ENCODE measurements around the gene MYLK4.

MYLK4 gene

DNA sequence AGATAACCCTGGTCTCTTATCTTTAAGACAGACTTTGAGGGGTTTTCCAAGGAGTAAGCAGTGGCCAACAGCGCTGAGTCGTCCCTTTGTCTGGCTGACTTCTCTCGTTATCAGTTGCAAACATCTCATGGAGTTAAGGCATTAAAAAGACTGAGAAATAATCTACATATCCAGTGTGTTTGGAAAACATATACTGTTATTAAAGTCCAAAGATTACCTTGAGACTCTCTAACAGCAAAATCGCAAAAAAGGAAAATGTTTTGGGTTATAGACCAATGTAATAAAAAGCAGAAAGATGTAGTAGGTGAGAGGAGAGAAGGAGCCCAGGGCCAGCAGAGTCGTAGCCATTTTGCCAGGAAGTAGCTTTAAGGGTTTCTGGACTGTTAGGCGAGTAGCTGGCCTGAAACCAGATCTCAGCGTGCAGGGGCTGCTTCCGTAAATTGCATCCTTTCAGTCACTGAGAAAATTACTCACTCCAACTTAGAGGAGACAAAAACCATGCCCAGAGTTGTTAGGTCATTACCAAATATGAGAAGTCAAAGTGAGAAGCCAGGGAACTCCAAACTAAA lies 24.6 kb downstream of the MYLK4 start:
- H3K4me3 ChIP-seq (ENCODE audit: low read length): no peak overlapping the region
- no peak for TF ChIP-seq ZNF274 (IDR thresholded peaks at IDR 0.05; ENCODE audit: low read depth, low read length)

DNA sequence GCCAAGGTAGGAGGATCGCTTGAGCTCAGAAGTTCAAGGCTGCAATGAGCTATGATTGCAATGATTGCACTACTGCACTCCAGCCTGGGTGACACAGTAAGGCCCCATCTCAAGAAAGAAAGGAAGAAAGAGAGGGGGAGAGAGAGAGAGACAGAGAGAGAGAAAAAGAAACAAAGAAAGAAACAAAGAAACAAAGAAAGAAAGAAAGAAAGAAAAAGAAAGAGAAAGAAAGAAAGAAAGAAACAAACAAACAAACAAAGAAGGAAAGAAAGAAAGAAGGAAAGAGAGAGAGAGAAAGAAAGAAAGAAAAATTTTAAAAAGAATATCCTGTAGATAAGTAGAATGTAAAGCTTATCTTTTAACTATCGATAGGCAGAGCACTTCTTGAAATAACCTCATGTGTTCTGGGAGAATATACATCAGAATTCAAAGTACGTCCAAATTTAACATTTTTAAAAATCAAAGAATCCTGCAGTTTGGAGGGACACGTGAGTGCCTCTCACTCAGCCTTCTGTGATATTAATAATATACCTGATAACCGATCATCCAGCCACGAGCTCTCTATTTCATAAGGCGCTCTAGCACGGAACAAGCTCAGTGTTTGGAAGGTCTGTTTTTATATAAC lies 25.2 kb downstream of the MYLK4 start:
- H3K4me3 ChIP-seq (ENCODE audit: low read length): no peak overlapping the region
- no peak for TF ChIP-seq ZNF274 (IDR thresholded peaks at IDR 0.05; ENCODE audit: low read depth, low read length)

DNA sequence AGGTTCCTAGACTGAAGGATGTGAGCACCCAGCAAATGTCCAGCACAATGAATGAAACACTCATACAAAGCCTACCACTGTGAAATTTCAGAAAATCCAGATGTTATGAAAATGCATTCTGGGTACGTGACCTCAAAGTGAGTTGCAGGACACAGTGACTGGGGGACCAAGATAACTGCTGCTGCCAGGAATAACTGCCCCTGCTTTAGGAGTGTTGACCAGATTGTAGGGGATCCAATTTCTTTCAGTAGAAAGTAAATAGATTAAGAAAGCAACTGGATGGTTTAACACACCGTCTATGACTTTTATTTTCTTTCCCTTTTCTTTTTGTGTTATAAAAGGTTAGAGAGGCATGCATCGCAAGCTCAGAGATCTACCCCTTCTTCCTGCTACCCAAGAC lies 29.5 kb downstream of the MYLK4 start:
- no peak overlapping the region for H3K4me3 ChIP-seq (ENCODE audit: low read length)
- TF ChIP-seq ZNF274 (IDR thresholded peaks at IDR 0.05; ENCODE audit: low read depth, low read length): no peak

DNA sequence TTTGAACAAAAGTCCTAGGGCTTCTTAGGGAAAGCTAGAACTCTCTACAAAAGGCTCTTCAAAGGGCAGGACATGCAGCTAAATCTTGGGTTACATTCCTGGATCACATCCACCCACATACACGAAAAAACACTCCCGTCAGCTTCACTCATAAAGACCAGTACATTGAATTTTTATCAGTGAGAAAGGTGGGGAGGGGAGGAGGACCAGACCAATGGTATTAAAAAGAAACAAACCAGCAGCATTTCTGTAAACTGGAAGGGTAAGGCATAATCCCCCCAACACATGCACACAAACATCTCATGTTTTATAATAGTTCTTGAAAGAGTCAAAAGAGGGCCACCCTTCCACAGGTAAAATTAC lies 31.6 kb downstream of the MYLK4 start:
- TF ChIP-seq ZNF274 (IDR thresholded peaks at IDR 0.05; ENCODE audit: low read depth, low read length): no peak

DNA sequence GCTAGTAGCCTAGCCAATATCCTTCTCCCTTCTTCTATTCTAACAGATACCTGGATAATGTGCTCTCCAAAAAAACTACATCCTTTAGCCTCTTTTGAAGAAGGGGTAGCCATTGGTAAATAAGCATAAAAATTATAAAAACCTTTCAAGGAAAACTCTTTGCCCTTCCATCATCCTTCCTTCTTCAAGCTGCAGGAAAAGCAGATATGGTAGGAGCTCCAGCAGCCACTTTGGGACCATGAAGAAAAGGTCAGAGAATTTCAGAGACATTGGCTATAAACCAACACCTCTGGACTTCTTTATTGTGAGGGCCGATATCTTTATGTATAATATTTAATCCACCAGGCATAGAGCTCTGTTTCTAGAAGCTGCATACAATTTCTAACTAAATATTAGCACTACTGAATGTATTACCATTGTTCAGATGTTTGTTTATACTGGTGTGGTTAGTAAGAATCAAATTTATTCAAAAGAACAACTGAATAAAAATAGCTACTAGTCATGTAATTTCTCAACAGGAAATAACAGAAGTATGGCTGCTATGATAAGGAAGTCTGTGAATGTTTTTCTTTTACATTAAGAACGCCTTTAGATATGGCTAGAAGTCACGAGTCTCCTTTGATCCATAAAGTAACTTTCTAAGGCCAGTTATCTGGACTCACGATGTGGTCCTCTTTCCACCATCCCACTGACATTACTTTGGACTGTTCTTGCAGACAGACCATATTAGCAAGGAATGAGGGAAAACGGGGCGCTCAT lies 32.2 kb downstream of the MYLK4 start:
- no peak for TF ChIP-seq ZNF274 (IDR thresholded peaks at IDR 0.05; ENCODE audit: low read depth, low read length)
- no peak overlapping the region for H3K4me3 ChIP-seq (ENCODE audit: low read length)

More for the DNA sequence above, 31.6 kb downstream of the MYLK4 start:
- no peak overlapping the region for H3K4me3 ChIP-seq (ENCODE audit: low read length)

DNA sequence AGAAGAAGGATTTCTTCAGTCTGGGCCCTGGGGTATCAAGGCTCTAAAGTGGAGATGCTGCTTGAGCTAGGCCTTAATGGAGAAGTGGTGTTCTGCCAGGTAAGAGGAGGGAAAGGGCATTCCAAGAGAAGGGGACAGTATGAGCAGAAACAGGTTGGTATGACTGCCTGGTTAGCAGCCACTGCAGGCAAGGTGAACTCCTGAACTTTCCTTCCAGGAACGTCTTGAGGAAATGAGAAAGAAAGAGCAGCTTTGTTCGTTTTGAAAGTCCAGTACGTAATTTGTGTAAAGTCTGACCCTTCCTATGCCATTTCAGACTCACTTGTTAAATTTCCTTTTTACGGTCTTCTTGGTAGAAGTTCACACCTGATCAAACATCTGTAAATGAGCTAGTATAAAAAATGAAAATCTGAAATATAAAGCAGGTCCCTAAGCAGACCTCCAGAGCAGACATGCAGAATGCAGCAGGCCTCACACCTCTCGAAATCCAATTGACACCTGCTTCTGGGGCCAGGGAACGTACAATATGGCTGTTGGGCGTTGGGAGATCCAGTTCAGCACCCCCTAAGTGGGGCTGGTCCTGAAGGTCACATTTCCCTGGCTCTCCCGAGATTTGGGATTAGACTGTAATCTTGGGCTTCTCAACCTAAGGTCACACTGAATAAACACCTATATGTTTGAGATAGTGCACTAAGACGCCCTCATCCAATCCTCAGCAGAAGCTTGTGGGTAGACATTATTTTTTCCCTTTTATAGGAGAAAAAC lies 33.6 kb downstream of the MYLK4 start:
- H3K4me3 ChIP-seq (ENCODE audit: low read length): no peak overlapping the region
- TF ChIP-seq ZNF274 (IDR thresholded peaks at IDR 0.05; ENCODE audit: low read depth, low read length): no peak

DNA sequence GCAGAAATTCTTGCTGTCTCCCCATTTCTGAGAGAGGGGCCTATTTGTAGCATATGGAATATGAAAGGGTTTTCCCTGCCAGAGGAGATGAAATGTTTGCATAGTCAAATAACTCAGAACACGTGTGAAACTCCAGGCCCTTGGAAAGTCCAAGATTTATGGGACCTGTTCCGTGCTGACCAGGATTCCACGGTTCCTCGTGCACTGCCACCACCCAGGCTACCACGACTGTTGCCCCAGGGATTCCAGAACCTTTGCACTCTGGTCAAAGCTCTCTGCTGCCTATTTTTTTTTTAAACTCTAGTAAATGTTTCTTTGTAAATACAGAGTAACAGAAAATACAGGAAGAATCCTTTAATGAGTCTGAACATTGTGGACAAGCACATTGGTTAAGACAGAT lies 35.0 kb downstream of the MYLK4 start:
- TF ChIP-seq ZNF274 (IDR thresholded peaks at IDR 0.05; ENCODE audit: low read depth, low read length): no peak
- H3K4me3 ChIP-seq (ENCODE audit: low read length): no peak overlapping the region

DNA sequence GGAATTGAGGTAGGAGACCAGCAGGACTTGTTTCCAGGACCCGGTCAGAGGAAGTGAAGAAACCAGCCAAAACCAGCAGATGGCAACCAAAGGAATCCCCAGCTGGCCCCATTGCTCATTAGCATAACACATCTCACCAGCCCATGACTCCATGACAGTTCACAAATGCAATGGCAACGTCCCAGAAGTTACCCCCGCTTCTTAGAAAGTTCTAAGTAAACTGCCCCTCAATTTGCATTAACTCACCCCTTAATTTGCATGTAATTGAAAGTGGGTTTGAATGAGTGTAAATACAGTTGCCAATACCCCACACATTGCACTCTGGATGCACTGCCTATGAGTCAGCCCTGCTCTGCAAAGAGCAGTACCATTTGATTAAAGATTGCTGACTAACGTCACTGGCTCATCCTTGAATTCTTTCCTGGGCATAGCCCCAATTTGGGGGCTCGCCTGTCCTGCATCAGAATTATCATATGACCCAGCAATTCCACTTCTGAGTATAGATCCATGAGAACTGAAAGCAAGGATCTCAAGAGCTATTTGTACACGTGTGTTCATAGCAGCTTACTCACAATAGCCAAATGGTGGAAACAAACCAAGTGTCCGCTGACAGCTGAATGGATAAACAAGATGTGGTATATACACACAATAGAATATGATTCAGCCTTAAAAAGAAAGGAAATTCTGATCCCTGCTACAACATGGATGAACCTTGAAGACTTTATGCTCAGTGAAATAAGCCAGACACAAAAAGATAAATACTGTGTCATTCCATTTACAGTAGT lies 36.4 kb downstream of the MYLK4 start:
- TF ChIP-seq ZNF274 (IDR thresholded peaks at IDR 0.05; ENCODE audit: low read depth, low read length): no peak
- H3K4me3 ChIP-seq (ENCODE audit: low read length): no peak overlapping the region

DNA sequence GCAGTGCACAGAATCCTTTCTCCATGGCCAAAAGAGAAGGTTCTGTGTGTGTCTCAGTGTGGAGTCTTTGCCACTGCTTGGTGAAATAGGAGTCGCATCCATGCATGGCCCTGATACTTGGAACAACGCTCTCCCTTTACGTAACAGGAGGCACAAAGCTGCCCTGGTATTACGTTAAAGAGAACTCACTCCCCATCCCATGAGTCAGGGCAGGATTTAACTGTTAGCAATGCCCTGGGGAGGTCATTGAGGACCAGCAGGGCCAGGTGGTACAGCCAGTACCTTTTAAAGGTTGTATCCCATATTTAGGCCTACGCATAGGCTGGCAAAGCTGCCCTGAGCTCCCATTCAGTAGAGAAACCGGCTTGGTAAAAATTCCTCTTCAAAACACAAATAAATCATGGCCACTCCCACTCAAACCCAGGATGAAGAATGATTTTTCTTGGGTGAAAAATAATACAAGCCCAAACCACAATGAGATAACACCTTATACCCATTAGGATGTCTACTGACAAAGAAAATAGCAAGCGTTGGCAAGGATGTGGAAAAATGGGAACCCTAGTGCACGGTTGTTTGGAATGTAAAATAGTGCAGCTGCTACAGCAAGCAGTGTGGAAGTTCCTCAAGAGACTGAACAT lies 37.1 kb downstream of the MYLK4 start:
- TF ChIP-seq ZNF274 (IDR thresholded peaks at IDR 0.05; ENCODE audit: low read depth, low read length): no peak
- no peak overlapping the region for H3K4me3 ChIP-seq (ENCODE audit: low read length)

DNA sequence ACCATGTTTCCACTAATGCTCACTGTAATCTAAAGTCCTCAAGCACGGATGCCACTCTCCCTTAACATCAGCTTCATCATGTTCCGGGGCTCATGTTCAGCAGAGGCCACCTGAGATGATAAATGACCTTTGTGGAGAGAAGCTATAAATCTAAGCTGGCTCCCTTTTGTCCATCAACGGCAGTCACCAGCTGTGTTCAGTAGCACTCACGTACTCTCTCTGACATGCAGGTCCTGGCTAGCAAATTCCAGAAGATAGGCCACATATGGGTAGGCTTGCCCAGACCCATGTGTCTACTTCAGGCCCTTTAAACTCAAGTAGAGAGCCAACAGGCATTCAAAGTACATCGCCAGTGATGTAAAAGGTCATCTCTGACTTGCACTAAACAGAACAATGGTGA lies 38.6 kb downstream of the MYLK4 start:
- TF ChIP-seq ZNF274 (IDR thresholded peaks at IDR 0.05; ENCODE audit: low read depth, low read length): no peak
- H3K4me3 ChIP-seq (ENCODE audit: low read length): no peak overlapping the region

DNA sequence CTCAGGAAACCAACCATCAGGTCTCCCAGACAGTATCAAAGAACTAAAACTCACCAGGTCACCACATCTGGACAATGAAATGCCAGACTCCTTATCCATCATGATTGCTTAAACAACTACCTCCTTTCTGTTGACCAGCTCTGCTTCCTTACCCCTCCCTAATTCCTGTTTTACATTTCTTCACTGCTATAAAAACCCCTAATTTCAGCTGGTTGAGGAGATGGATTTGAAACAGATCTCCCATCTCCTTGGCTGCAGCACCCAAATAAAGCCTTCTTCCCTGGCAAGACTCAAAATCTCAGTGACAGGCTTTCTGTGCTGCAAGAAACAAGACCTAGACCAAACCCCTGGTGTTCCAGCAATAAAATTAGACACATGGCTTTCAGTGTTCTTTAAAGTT lies 40.3 kb downstream of the MYLK4 start:
- H3K4me3 ChIP-seq (ENCODE audit: low read length): no peak overlapping the region
- no peak for TF ChIP-seq ZNF274 (IDR thresholded peaks at IDR 0.05; ENCODE audit: low read depth, low read length)

DNA sequence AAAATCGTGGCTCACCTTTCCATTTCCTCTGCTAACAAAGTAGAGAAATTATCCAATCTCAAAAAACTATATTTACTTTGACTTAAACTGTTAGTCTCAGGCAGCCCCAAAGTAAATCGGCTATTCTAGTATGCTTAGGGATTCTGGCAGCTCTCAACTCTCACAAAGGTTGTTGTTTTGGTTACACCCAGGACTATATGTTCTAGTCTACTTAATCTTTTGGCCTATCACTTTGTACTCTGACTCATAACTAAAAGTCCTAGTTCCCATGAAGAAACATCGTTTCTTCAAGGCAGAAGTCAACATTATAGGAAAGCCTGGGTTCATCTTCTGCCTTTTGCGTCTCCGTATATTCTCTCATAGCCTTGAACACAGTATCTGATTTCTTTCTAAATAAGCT lies 42.3 kb downstream of the MYLK4 start:
- no peak overlapping the region for H3K4me3 ChIP-seq (ENCODE audit: low read length)
- TF ChIP-seq ZNF274 (IDR thresholded peaks at IDR 0.05; ENCODE audit: low read depth, low read length): no peak

DNA sequence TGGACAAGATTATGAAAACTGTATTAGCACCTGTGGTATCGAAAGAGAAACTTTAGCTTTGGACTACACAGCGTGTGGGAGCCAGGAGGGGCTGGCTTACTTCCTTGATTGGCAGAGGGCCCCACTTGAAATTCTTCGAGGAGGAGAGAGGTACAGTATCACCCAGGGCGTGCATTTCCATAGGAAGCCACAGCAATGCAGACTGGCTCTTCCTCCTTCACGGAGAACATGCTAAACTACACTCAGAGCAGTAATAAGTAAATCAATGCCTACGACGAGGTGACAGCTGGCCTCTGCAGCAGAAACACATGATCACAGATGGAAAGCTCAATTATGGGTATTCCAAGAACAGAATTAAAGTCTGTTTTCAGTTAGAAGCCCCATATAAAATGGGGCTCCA lies 44.2 kb downstream of the MYLK4 start:
- TF ChIP-seq ZNF274 (IDR thresholded peaks at IDR 0.05; ENCODE audit: low read depth, low read length): no peak
- no peak overlapping the region for H3K4me3 ChIP-seq (ENCODE audit: low read length)

Data from GM08714 (cell line).